HUDEP-2 (cell line): Measurements from ENCODE around the gene HOXC12.

Source experiments
- DNase-seq, 76 experiments: peaks; one replicate each; lab custom pipeline; 2025; ENCODE audit not compliant: unreplicated experiment in 76 of 76; lab: John Stamatoyannopoulos, UW

The HOXC12 gene

GRCh38 chr12:53982648-53983567 lies 28.2 kb downstream of the HOXC12 start:
- DNase-seq, result no peak

- DNase-seq, result no peak
Observed at GRCh38 chr12:53983568-53983949, 28.9 kb downstream of the HOXC12 start.

- no peak for DNase-seq
Observed at GRCh38 chr12:53983950-53984572, 29.4 kb downstream of the HOXC12 start.

GRCh38 chr12:53984901-53985691 lies 30.4 kb downstream of the HOXC12 start, which contains the start of gene HOXC10:
TSS of gene HOXC10 (plus strand) at chr12:53985146. CDS start at chr12:53985260, 114 bp downstream.
- peak in 72 of 76 experiments; percentile 23 to 90 (median 74) for DNase-seq

- no peak for DNase-seq
Observed at GRCh38 chr12:53985692-53985993, 30.9 kb downstream of the HOXC12 start.

- peak in 2 of 76 experiments; percentile 16 to 19 for DNase-seq
Observed at GRCh38 chr12:53985994-53986685, 31.4 kb downstream of the HOXC12 start.

- DNase-seq, result no peak
Observed at GRCh38 chr12:53986686-53987483, 32.2 kb downstream of the HOXC12 start.

GRCh38 chr12:53987787-53988230 lies 33.1 kb downstream of the HOXC12 start:
- no peak for DNase-seq

- DNase-seq, result no peak
Observed at GRCh38 chr12:53988541-53989226, 34.0 kb downstream of the HOXC12 start.

GRCh38 chr12:53989227-53990113 lies 34.8 kb downstream of the HOXC12 start:
- peak in 21 of 76 experiments; percentile 3 to 40 (median 17) for DNase-seq

GRCh38 chr12:53990311-53991076 lies 35.8 kb downstream of the HOXC12 start:
- DNase-seq, result no peak

- no peak for DNase-seq
Observed at GRCh38 chr12:53991077-53991460, 36.4 kb downstream of the HOXC12 start.

GRCh38 chr12:53992377-53992889 lies 37.7 kb downstream of the HOXC12 start:
- DNase-seq, result no peak

- no peak for DNase-seq
Observed at GRCh38 chr12:53993162-53994008, 38.7 kb downstream of the HOXC12 start.

GRCh38 chr12:53994009-53994263 lies 39.2 kb downstream of the HOXC12 start:
- DNase-seq, result no peak

GRCh38 chr12:53994264-53995001 lies 39.7 kb downstream of the HOXC12 start:
- DNase-seq, result no peak
